HCT116 (cell line): ENCODE measurements around the gene ORM1.
"Not testable (repeated sequence)": the region's sequence is repeated elsewhere in the genome, so short reads cannot be mapped to it uniquely, and the experiment has no call there.

Source experiments
- ELF1 ChIP-seq: IDR thresholded peaks from 2 replicates; pipeline ENCODE4 v1.6.1; 2012; ENCODE audit warnings: low read depth, borderline replicate concordance
- EZH2phosphoT487 ChIP-seq: fragments of 200-600 bp; IDR thresholded peaks from 2 replicates; pipeline ENCODE4 v1.6.1; 2018; ENCODE audit warnings: antibody characterized with exemption, borderline replicate concordance
- POLR2A ChIP-seq: IDR thresholded peaks from 2 replicates; pipeline ENCODE4 v1.7.0; 2011; ENCODE audit warnings: borderline replicate concordance; ENCODE audit not compliant: insufficient read depth, insufficient read length; ENCODE audit errors: extremely low read depth
- POLR2AphosphoS5 ChIP-seq: IDR thresholded peaks from 2 replicates; pipeline ENCODE4 v1.6.1; 2011; ENCODE audit warnings: mild to moderate bottlenecking, low read depth, low read length, moderate library complexity
- TF ChIP-seq, protein P1 (sequence below), 3 experiments: fragments of 200-600 bp in 1 of 3; sonication (generic) in 1 of 3; IDR thresholded peaks in 2 of 3; conservative IDR thresholded peaks in 1 of 3; 2 replicates each; pipeline ENCODE4 v1.5.1; 2012 to 2017; ENCODE audit warnings: low read depth in 2 of 3, low read length in 2 of 3, antibody characterized with exemption in 1 of 3, borderline replicate concordance in 1 of 3, control low read depth in 1 of 3, mild to moderate bottlenecking in 1 of 3, mixed read lengths in 1 of 3, mixed run types in 1 of 3, moderate library complexity in 1 of 3; ENCODE audit not compliant: insufficient read depth in 1 of 3

DNA sequence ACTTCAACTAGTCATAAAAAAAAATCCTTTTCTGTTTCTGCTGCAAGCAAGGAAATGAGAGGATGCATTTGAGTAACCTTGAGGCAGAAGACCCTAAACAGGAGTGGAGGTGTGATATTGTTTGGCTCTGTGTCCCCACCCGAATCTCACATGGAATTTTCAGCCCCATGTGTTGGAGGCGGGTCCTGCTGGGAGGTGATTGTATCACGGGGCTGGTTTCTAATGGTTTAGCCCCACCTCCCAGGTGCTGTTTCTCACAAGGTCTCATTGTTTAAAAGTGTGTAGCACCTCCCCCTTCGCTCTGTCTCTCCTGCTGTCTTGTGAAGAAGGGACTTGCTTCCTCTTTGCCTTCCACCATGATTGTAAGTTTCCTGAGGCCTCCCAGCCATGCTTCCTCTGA lies 10.8 kb downstream of the ORM1 start:
- not testable (repeated sequence) for TF ChIP-seq POLR2A, ELF1, EZH2phosphoT487, POLR2AphosphoS5
- TF ChIP-seq, protein P1, sequence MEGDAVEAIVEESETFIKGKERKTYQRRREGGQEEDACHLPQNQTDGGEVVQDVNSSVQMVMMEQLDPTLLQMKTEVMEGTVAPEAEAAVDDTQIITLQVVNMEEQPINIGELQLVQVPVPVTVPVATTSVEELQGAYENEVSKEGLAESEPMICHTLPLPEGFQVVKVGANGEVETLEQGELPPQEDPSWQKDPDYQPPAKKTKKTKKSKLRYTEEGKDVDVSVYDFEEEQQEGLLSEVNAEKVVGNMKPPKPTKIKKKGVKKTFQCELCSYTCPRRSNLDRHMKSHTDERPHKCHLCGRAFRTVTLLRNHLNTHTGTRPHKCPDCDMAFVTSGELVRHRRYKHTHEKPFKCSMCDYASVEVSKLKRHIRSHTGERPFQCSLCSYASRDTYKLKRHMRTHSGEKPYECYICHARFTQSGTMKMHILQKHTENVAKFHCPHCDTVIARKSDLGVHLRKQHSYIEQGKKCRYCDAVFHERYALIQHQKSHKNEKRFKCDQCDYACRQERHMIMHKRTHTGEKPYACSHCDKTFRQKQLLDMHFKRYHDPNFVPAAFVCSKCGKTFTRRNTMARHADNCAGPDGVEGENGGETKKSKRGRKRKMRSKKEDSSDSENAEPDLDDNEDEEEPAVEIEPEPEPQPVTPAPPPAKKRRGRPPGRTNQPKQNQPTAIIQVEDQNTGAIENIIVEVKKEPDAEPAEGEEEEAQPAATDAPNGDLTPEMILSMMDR (IDR thresholded peaks at IDR 0.05 in 2 of 3, conservative IDR thresholded peaks at IDR 0.05 in 1 of 3; ENCODE audit: borderline replicate concordance in 1 of 3, insufficient read depth in 1 of 3, low read depth in 2 of 3, low read length in 2 of 3) = not testable (repeated sequence)
